ENCODE measurements around the gene HECTD4.

- TF ChIP-seq CTCF (IDR thresholded peaks at IDR 0.05) (no peak), ZFX (IDR thresholded peaks at IDR 0.05; ENCODE audit: borderline replicate concordance) (no peak)
Measured at GRCh38 chr12:112421363-112421762, 39.1 kb upstream of the HECTD4 start.
